Adrenal gland (tissue), 12 donors: ENCODE data around the gene VEZT. TPM values are rescaled to one million over a fixed set of nuclear protein-coding genes. Genes with fewer than 3 reads are reported as not detected.

Experiments used
- DNase-seq, 7 donors: peaks; one replicate each; pipeline ENCODE4 v3.0.0-alpha.2; 2019 to 2020
- H3K27ac ChIP-seq, 5 donors: fragments of 200-600 bp; sonication (generic) in 4 of 5; 1 replicate in 3 of 5; 2 replicates in 2 of 5; pipeline versions ENCODE4 v1.5.1 to v1.8.0; 2016 to 2020; ENCODE audit warnings: mild to moderate bottlenecking in 1 of 5
- H3K27me3 ChIP-seq: fragments of 200-600 bp; 2 replicates; pipeline ENCODE4 v1.8.0; 2021
- H3K36me3 ChIP-seq, 2 donors: fragments of 200-600 bp; replicated peaks in 1 of 2; 1 replicate in 1 of 2; 2 replicates in 1 of 2; pipeline versions ENCODE4 v1.5.1 to v1.8.0; 2018 to 2022
- H3K4me1 ChIP-seq, 2 donors: fragments of 200-600 bp; replicated peaks in 1 of 2; 1 replicate in 1 of 2; 2 replicates in 1 of 2; pipeline versions ENCODE4 v1.5.1 to v1.8.0; 2018 to 2021
- H3K4me3 ChIP-seq, 4 donors: fragments of 200-600 bp; sonication (generic) in 3 of 4; one replicate each; pipeline ENCODE4 v1.5.1; 2016 to 2018
- H3K9me3 ChIP-seq, 3 donors: fragments of 200-600 bp; sonication (generic) in 1 of 3; replicated peaks in 1 of 3; 1 replicate in 2 of 3; 2 replicates in 1 of 3; pipeline versions ENCODE4 v1.5.1 to v1.8.0; 2016 to 2021
- CTCF ChIP-seq, 6 experiments: fragments of 450-650 bp in 4 of 6; fragments of 200-600 bp in 2 of 6; sonication (generic) in 1 of 6; IDR thresholded peaks; 1 replicate in 5 of 6; 2 replicates in 1 of 6; pipeline versions ENCODE4 v1.5.1 to v1.8.0; 2016 to 2021; ENCODE audit warnings: antibody characterized with exemption in 6 of 6, mild to moderate bottlenecking in 2 of 6, moderate library complexity in 1 of 6
- POLR2A ChIP-seq, 2 donors: fragments of 450-650 bp; IDR thresholded peaks; one replicate each; pipeline ENCODE4 v1.6.1; 2017; ENCODE audit warnings: antibody characterized with exemption in 2 of 2, mild to moderate bottlenecking in 2 of 2, moderate library complexity in 1 of 2
- WGBS, 4 donors: extraction: QIAGEN DNeasy Blood & Tissue Kit in 2 of 4; methylation state at CpG; one replicate each; pipeline versions ENCODE4 v1.1.5 to v1.1.7; 2013 to 2017; 5-methylcytosine and 5-hydroxymethylcytosine counted together
- intact Hi-C, 2 donors: fragments of 100-400 bp; cut with DNase I; formaldehyde crosslinking; loops; one replicate each; pipeline versions ENCODE4 v1.14.1 to v1.15.0; 2022 to 2023
- polyA plus RNA-seq, 3 donors: library from polyadenylated mRNA; stranded (reverse); fragments of 200-250 nt in 2 of 3; fragments of 350-450 nt in 1 of 3; fragmentation: Illumina TruSeq in 1 of 3; extraction: RNeasy Lipid Tissue Mini Kit (QIAGEN cat#74804) in 1 of 3; gene quantifications; one replicate each; pipeline ENCODE4 v1.2.3, GENCODE V29; 2013 to 2014
- total RNA-seq, 9 donors: library from RNA; depleted of rRNA in 4 of 9; stranded (reverse); fragments of >200 nt in 4 of 9; fragments of 120-200 nt in 1 of 9; fragmentation: NEBNext Ultra II Directional in 1 of 9; extraction: Animal tissue kit (Norgen Biotek cat#: 25700) in 1 of 9; gene quantifications; one replicate each; pipeline versions ENCODE4 v1.1.0 to v1.2.4, GENCODE V29; 2013 to 2023
- donor health status: healthy with polysubstance abuse.
- donor health status: Bipolar disorder and iron deficiency.
- donor health status: DM: yes; HTN: yes; CAD: no.
- donor health status: DM: no; HTN: no; CAD: no.
- donor health status: DM: no; HTN: no; CAD: no.
- donor health status: DM: yes; HTN: yes; CAD: no.

VEZT gene
- total and polyA plus RNA-seq, 12 donors, result 34.8 to 189 (median 88.3) TPM

- TF ChIP-seq POLR2A (IDR thresholded peaks at IDR 0.05), result no peak
- no peak for TF ChIP-seq CTCF (IDR thresholded peaks at IDR 0.05)
- Histone ChIP-seq H3K27me3 (no peaks in the 10 kb centered on the region), H3K36me3 (peaks cover 0 to 11% of the 10 kb centered on the region in 2 donors), H3K9me3 (no peaks in the 10 kb centered on the region), H3K4me3 (no peak overlapping the region), H3K27ac (no peak overlapping the region), H3K4me1 (no peaks in the 10 kb centered on the region)
- 91 to 95% (median 92%) methylated on average over 2 of the region's 2 CpGs for WGBS, 4 donors
- no peak for DNase-seq
- intact Hi-C loops, result no loop called here
Measured at GRCh38 chr12:95265765-95266164, 48.2 kb downstream of the VEZT start.

- intact Hi-C loops, result no loop called here
- WGBS, 4 donors, result 90 to 96% (median 94%) methylated on average over 6 of the region's 6 CpGs
- TF ChIP-seq CTCF (IDR thresholded peaks at IDR 0.05), result no peak
- no peak for TF ChIP-seq POLR2A (IDR thresholded peaks at IDR 0.05)
Measured at GRCh38 chr12:95266254-95266653, 48.6 kb downstream of the VEZT start.

GRCh38 chr12:95269892-95270291 lies 52.3 kb downstream of the VEZT start:
- peaks cover 0 to 7% of the 10 kb centered on the region in 2 donors for H3K36me3 ChIP-seq

More at GRCh38 chr12:95266254-95266653, 48.6 kb downstream of the VEZT start:
- Histone ChIP-seq H3K4me3 (no peak overlapping the region), H3K36me3 (peaks cover 0 to 11% of the 10 kb centered on the region in 2 donors), H3K27ac (no peak overlapping the region), H3K27me3 (no peaks in the 10 kb centered on the region), H3K9me3 (no peaks in the 10 kb centered on the region), H3K4me1 (no peaks in the 10 kb centered on the region)
- DNase-seq, result no peak

GRCh38 chr12:95271465-95271864 lies 53.9 kb downstream of the VEZT start:
- no peak overlapping the region for H3K4me3 ChIP-seq
- 93 to 97% (median 97%) methylated on average over 2 of the region's 2 CpGs for WGBS, 4 donors
- no peak overlapping the region for H3K27ac ChIP-seq
- no peaks in the 10 kb centered on the region for H3K9me3 ChIP-seq
- no peaks in the 10 kb centered on the region for H3K4me1 ChIP-seq
- no peak for DNase-seq
- H3K36me3 ChIP-seq, result peaks cover 0 to 11% of the 10 kb centered on the region in 2 donors
- no peak for TF ChIP-seq POLR2A (IDR thresholded peaks at IDR 0.05)
- no peak for TF ChIP-seq CTCF (IDR thresholded peaks at IDR 0.05)
- intact Hi-C loops, result no loop called here
- no peaks in the 10 kb centered on the region for H3K27me3 ChIP-seq

More at GRCh38 chr12:95269892-95270291, 52.3 kb downstream of the VEZT start:
- H3K27me3 ChIP-seq, result no peaks in the 10 kb centered on the region
- intact Hi-C loops, result no loop called here
- H3K27ac ChIP-seq, result no peak overlapping the region
- H3K4me3 ChIP-seq, result no peak overlapping the region
- 74 to 88% (median 78%) methylated on average over 3 of the region's 3 CpGs for WGBS, 4 donors
- DNase-seq, result no peak
- TF ChIP-seq CTCF (IDR thresholded peaks at IDR 0.05) (no peak), POLR2A (IDR thresholded peaks at IDR 0.05) (no peak)
- H3K4me1 ChIP-seq, result no peaks in the 10 kb centered on the region
- no peaks in the 10 kb centered on the region for H3K9me3 ChIP-seq
